Measurements from ENCODE around the gene CDH5.

CDH5 gene

DNA sequence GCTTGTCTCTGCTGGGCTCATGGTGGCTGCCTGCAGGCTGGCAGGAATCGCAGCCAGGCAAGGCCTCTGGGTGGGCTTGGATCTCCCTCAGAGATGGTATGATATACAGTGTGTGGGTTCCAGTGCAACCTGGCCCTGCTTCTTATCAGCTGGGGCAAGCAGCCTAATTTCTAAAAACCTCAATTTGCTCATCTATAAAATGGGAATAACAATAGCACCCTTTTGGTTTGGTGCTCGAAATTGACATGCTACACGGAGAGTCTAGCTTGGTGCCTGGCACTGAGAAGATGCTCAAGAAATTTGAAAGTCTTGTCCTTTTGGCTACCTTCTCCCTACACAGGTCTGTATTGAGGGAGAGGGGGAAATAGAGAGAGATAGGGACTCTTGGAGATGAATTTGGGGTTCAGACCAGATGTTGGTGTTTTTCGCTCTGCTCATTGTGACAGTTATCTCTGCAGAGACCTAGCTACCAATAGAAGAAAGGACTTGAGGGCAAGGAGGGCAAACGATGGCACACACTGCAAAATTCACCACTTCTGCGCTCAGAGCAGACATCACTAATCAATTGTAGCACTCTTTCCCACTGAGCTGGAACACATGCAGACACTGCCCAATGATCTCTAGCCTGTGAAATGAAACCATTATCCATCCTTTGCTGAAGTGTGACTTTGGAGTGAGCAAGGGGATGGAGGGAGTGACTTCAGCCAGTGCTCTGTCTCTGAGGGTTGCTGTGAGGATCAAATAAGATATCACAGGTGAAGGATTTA is 76.2 kb downstream of the CDH5 start:
- no peak for TF ChIP-seq FOXP2 (optimal IDR thresholded peaks at IDR 0.05; ENCODE audit: borderline replicate concordance, extremely low read depth, extremely low read length, insufficient read depth)
- TF ChIP-seq, protein P1, sequence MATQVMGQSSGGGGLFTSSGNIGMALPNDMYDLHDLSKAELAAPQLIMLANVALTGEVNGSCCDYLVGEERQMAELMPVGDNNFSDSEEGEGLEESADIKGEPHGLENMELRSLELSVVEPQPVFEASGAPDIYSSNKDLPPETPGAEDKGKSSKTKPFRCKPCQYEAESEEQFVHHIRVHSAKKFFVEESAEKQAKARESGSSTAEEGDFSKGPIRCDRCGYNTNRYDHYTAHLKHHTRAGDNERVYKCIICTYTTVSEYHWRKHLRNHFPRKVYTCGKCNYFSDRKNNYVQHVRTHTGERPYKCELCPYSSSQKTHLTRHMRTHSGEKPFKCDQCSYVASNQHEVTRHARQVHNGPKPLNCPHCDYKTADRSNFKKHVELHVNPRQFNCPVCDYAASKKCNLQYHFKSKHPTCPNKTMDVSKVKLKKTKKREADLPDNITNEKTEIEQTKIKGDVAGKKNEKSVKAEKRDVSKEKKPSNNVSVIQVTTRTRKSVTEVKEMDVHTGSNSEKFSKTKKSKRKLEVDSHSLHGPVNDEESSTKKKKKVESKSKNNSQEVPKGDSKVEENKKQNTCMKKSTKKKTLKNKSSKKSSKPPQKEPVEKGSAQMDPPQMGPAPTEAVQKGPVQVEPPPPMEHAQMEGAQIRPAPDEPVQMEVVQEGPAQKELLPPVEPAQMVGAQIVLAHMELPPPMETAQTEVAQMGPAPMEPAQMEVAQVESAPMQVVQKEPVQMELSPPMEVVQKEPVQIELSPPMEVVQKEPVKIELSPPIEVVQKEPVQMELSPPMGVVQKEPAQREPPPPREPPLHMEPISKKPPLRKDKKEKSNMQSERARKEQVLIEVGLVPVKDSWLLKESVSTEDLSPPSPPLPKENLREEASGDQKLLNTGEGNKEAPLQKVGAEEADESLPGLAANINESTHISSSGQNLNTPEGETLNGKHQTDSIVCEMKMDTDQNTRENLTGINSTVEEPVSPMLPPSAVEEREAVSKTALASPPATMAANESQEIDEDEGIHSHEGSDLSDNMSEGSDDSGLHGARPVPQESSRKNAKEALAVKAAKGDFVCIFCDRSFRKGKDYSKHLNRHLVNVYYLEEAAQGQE (IDR thresholded peaks at IDR 0.05; ENCODE audit: insufficient read depth in 1 of 2, low read depth in 2 of 2, low read length in 2 of 2) = no peak
- no peak for TF ChIP-seq POLR2AphosphoS5 (IDR thresholded peaks at IDR 0.05; ENCODE audit: low read depth, low read length)
- TF ChIP-seq SIN3A (IDR thresholded peaks at IDR 0.05; ENCODE audit: borderline replicate concordance, insufficient read depth, low read length) = no peak
- no peak for TF ChIP-seq TAF1 (IDR thresholded peaks at IDR 0.05; ENCODE audit: borderline replicate concordance, insufficient read depth, low read length)

DNA sequence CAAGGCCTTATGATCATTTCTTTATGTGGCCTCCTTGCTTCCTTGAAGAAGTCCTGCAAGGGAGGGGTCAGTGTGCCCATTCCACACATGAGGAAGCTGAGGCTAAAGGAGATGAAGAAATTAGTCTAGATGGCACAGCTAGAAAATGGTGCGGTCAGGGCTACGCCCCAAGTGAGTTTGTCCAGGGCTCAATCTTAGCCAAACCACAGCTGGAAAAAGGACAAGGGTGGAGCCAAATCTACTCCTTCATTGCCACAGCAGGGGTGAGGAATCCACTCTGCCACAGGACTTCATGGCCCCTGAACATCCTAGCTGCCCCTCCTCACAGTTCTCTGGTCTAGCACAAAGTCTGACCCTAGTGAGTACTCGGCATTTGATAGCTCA is 76.8 kb downstream of the CDH5 start:
- no peak for TF ChIP-seq SIN3A (IDR thresholded peaks at IDR 0.05; ENCODE audit: borderline replicate concordance, insufficient read depth, low read length)
- TF ChIP-seq FOXP2 (optimal IDR thresholded peaks at IDR 0.05; ENCODE audit: borderline replicate concordance, extremely low read depth, extremely low read length, insufficient read depth) = no peak
- TF ChIP-seq TAF1 (IDR thresholded peaks at IDR 0.05; ENCODE audit: borderline replicate concordance, insufficient read depth, low read length) = no peak
- no peak for TF ChIP-seq POLR2AphosphoS5 (IDR thresholded peaks at IDR 0.05; ENCODE audit: low read depth, low read length)
- TF ChIP-seq, protein P1 (IDR thresholded peaks at IDR 0.05; ENCODE audit: insufficient read depth in 1 of 2, low read depth in 2 of 2, low read length in 2 of 2) = no peak

DNA sequence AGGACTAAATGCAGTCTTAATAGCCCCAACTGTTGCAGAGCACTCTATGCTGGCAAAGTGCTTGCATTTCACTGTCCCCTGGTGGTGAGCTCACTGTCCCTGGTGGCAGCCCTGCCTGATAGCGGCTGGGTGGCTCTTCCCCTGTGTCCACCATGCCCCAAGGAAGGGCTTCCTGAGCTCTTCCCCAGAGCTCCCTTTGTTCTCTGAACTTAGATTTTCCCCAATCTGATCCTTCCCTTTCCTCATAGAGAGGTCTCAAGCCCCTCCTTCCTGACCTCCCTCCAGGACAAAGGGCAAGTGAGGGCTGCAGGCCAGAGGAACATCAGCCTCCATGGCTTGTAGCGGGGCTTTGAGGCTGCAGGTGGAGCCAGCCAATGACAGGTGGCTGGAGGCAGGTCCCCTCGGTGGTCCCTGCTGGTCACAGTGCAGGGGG is 77.6 kb downstream of the CDH5 start:
- TF ChIP-seq SIN3A (IDR thresholded peaks at IDR 0.05; ENCODE audit: borderline replicate concordance, insufficient read depth, low read length) (no peak), TAF1 (IDR thresholded peaks at IDR 0.05; ENCODE audit: borderline replicate concordance, insufficient read depth, low read length) (no peak), POLR2AphosphoS5 (IDR thresholded peaks at IDR 0.05; ENCODE audit: low read depth, low read length) (no peak), FOXP2 (optimal IDR thresholded peaks at IDR 0.05; ENCODE audit: borderline replicate concordance, extremely low read depth, extremely low read length, insufficient read depth) (no peak)
- TF ChIP-seq, protein P1 (IDR thresholded peaks at IDR 0.05; ENCODE audit: insufficient read depth in 1 of 2, low read depth in 2 of 2, low read length in 2 of 2) = no peak

DNA sequence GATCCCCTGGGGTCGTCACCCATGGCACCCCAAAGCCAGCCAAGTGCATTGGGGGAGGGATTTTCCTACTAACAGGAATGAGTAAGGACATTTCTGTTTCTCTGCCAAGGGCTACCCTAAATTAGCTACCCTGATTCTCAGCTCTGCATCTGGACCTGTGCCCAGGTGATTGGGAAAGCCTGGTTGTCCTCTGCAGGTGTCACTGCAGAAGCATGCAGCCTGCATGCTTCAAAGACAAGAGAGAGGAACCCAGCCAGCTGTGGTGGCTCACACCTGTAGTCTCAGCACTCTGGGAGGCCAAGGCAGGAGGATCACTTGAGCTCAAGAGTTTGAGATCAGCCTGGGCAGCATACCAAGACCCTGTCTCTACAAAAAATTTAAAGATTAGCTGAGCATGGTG is 80.2 kb downstream of the CDH5 start:
- TF ChIP-seq FOXP2 (optimal IDR thresholded peaks at IDR 0.05; ENCODE audit: borderline replicate concordance, extremely low read depth, extremely low read length, insufficient read depth) = no peak
- TF ChIP-seq POLR2AphosphoS5 (IDR thresholded peaks at IDR 0.05; ENCODE audit: low read depth, low read length) = no peak
- no peak for TF ChIP-seq SIN3A (IDR thresholded peaks at IDR 0.05; ENCODE audit: borderline replicate concordance, insufficient read depth, low read length)
- TF ChIP-seq, protein P1 (IDR thresholded peaks at IDR 0.05; ENCODE audit: insufficient read depth in 1 of 2, low read depth in 2 of 2, low read length in 2 of 2) = no peak
- TF ChIP-seq TAF1 (IDR thresholded peaks at IDR 0.05; ENCODE audit: borderline replicate concordance, insufficient read depth, low read length) = no peak

All from PFSK-1 (cell line).